RWPE1 (cell line): Measurements from ENCODE around the gene STX18.
A peak's percentile ranks its signal among the peaks of the same experiment; 100 is the strongest.

Source experiments
- CTCF ChIA-PET: fragments of 350-600 bp; sonication (Branson Sonifier 250); formaldehyde crosslinking; extraction: SDS; loops from one replicate; lab custom pipeline; 2021; lab: Yijun Ruan, JAX
- POLR2A ChIA-PET: fragments of 400-600 bp; formaldehyde crosslinking; extraction: SDS; loops from one replicate; lab custom pipeline; 2020; ENCODE audit warnings: antibody characterized with exemption; ENCODE audit not compliant: low non-redundant PET; lab: Yijun Ruan, JAX
- DNase-seq: peaks from one replicate; pipeline ENCODE4 v3.0.0; 2012; ENCODE audit warnings: low spot score
- H3K27ac ChIP-seq: fragments of 450-650 bp; 2 replicates; pipeline ENCODE4 v1.5.1; 2017
- CTCF ChIP-seq: fragments of 450-650 bp; conservative IDR thresholded peaks from 2 replicates; pipeline ENCODE4 v1.5.1; 2017; ENCODE audit warnings: low read depth, mild to moderate bottlenecking

Gene STX18

GRCh38 chr4:4432341-4433125 lies 109.3 kb downstream of the STX18 start:
- no peak for DNase-seq
- TF ChIP-seq CTCF: no peak
- POLR2A ChIA-PET: no interaction called here
- CTCF ChIA-PET: interaction anchor here (0.7 kb wide), 1 partner anchor 87 kb away, joined by 4 read pairs; no protein-coding TSS in a partner anchor
- H3K27ac ChIP-seq: no peak overlapping the region

GRCh38 chr4:4430492-4431195 lies 111.2 kb downstream of the STX18 start:
- TF ChIP-seq CTCF: peak; percentile 59
- peak; percentile 41 for DNase-seq
- ChIA-PET POLR2A (no interaction called here), CTCF (interaction anchor here (0.7 to 2.0 kb wide), 6 partner anchors 46 to 1456 kb away, joined by 3 to 6 read pairs (median 3); no protein-coding TSS in a partner anchor)
- no peak overlapping the region for H3K27ac ChIP-seq

GRCh38 chr4:4428966-4429875 lies 112.6 kb downstream of the STX18 start:
- POLR2A ChIA-PET: no interaction called here
- TF ChIP-seq CTCF: no peak
- DNase-seq: no peak
- H3K27ac ChIP-seq: no peak overlapping the region
- CTCF ChIA-PET: no interaction called here

GRCh38 chr4:4427886-4428285 lies 114.0 kb downstream of the STX18 start:
- no peak for DNase-seq

GRCh38 chr4:4427121-4427870 lies 114.6 kb downstream of the STX18 start:
- TF ChIP-seq CTCF: no peak
- POLR2A ChIA-PET: no interaction called here
- CTCF ChIA-PET: no interaction called here
- H3K27ac ChIP-seq: no peak overlapping the region
- DNase-seq: no peak

More at GRCh38 chr4:4427886-4428285, 114.0 kb downstream of the STX18 start:
- H3K27ac ChIP-seq: no peak overlapping the region
- CTCF ChIA-PET: no interaction called here
- POLR2A ChIA-PET: no interaction called here
- no peak for TF ChIP-seq CTCF
